Skin epidermis (tissue), 12 donors: ENCODE measurements around the gene SHISAL2A.

Source experiments
- H3K27ac ChIP-seq, 21 experiments: fragments of 200-600 bp; sonication (generic) in 11 of 21; one replicate each; pipeline ENCODE4 v1.5.0; 2020; ENCODE audit warnings: mild to moderate bottlenecking in 3 of 21, inconsistent platforms in 2 of 21, moderate library complexity in 2 of 21
- H3K4me3 ChIP-seq, 7 experiments: fragments of 200-600 bp; sonication (generic) in 2 of 7; one replicate each; pipeline ENCODE4 v1.5.0; 2020; ENCODE audit warnings: inconsistent platforms in 2 of 7, mild to moderate bottlenecking in 2 of 7, moderate library complexity in 1 of 7

Gene SHISAL2A

DNA sequence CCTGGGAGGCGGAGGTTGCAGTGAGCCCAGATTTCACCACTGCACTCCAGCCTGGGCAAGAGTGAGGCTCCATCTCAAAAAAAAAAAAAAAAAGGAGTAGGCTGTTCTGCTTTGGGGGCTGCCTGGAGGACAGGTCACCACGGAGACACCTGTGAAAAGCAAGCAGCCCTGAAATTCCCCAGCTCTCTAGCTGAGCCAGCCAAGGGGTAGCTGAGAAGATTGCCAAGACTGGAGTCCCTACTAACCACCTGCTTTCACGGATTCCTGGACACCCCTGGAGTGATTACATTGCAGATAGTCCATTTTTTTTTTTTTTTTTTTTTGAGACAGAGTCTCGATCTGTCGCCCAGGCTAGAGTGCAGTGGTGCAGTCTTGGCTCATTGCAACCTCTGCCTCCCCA, 18.3 kb upstream of the SHISAL2A start:
- Histone ChIP-seq H3K4me3 (no peak overlapping the region), H3K27ac (no peak overlapping the region)

DNA sequence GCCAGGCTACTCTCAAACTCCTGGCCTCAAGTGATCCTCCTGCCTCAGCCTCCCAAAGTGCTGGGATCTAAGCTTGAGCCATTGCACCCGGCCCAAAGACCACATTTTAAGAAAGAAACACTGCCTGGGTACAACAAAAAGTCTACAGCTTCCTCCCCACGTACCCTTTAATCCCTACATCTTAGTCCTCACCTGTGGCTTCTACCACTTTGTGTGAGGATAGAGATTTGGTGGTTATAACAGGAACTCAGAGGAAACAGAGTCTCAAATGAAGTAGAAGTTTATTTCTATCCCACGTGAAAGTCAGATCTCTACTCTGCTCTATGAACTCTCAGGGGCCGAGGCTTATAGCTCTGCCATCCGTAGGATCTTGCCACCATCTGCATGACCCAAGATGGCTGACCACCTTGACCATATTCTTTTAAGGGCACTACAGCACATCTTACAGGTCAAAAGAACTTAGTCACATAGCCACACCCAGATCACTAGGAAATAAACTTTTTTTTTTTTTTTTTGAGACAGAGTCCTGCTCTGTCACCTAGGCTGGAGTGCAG, 17.4 kb upstream of the SHISAL2A start:
- Histone ChIP-seq H3K27ac (no peak overlapping the region), H3K4me3 (no peak overlapping the region)

DNA sequence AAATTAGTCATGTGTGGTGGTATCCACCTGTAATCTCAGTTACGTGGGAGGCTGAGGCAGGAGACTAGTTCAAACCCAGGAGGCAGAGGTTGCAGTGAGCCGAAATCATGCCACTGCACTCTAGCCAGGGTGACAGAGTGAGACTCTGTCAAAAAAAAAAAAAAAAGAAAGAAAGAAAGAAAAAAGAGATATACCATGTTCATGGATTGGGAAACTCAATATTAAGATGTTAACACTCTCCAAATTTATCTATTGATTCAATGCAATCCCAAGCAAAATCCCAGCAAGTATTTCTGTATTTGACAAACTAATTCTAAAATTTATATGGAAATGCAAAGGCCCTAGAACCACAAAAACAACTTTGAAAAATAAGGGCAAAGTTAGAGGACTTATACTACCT, 11.0 kb upstream of the SHISAL2A start:
- Histone ChIP-seq H3K4me3 (no peak overlapping the region), H3K27ac (no peak overlapping the region)

DNA sequence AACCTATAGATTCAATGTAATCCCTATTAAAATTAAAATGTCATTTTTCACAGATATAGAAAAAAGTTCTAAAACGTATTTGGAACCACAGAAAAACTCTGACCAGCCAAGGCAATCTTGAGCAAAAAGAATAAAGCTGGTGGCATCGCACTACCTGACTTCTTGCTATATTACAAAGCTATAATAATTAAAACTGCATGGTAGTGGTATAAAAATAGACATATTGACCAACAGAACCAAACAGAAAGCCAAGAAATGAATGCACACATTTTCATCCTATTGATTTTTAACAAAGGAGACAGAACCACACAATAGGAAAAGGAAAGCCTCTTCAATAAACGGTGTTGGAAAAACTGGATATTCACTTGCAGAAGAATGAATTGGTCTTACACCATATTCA, 9.2 kb upstream of the SHISAL2A start:
- Histone ChIP-seq H3K4me3 (no peak overlapping the region), H3K27ac (no peak overlapping the region)

DNA sequence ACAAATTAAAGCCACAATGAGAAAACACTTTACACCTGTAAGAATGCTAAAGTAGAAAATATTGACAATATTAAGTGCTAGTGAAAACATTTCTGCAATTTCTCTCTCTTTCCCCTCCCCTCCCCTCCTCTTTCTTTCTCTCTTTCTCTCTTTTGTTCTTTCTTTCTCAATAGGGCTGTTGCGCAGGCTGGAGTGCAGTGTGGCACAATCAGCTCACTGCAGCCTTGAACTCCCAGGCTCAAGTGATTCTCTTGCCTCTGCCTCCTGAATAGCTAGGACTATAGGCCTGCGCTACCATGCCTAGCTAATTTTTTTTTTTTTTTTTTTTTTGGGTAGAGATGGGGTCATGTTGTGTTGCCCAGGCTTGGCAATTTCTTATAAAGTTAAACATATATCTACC, 5.9 kb upstream of the SHISAL2A start:
- no peak overlapping the region for H3K4me3 ChIP-seq

DNA sequence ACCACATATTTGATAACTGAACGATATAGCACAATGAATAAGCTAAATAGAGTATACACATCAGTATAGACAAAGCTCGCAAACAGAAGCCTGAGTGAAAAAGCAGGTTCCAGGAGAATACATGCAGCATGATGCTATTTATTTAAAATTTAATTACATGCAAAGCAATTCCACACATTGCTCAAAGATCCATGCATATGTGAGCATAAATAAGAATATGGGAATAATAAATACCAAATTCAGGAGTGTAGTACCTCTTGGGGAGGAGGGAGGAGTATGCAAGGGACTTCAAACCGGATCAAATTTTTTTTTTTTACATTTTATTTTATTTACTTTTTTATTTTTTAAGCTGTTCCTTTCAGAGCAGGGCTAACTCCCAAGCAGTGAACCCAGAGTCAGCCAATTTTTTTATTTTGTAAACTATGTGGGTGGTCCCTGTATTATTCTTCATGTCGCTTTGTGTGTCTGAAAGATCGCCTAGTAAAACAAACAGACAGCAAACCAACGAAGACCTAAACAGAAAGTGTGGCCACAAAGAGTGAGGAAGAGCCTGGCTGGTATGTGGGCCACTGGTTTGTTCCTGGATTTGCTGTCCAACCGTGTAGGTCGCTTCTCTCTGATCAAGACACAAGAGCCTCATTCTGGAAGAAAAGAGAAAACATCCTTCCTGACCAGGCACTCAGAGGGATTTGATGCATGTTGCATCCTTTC, 4.2 kb upstream of the SHISAL2A start:
- H3K27ac ChIP-seq = no peak overlapping the region
- no peak overlapping the region for H3K4me3 ChIP-seq

More for the DNA sequence above, 5.9 kb upstream of the SHISAL2A start:
- no peak overlapping the region for H3K27ac ChIP-seq

DNA sequence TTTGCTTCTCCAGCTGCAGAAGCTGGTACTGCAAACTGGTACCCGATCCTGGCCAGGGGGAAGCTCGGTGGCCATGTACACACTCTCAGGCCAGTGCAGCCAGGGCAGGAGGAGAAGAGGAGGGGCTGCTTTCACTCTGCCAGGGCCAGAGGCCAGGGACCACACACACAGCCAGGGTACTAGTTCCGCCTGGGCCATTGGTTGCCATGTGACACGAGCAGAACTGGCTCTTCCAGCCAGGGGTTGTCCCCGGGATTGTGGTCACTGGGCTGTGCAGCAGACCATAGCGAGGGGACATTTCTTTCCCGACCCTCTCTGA, 3.7 kb upstream of the SHISAL2A start:
- no peak overlapping the region for H3K4me3 ChIP-seq
- H3K27ac ChIP-seq = no peak overlapping the region

DNA sequence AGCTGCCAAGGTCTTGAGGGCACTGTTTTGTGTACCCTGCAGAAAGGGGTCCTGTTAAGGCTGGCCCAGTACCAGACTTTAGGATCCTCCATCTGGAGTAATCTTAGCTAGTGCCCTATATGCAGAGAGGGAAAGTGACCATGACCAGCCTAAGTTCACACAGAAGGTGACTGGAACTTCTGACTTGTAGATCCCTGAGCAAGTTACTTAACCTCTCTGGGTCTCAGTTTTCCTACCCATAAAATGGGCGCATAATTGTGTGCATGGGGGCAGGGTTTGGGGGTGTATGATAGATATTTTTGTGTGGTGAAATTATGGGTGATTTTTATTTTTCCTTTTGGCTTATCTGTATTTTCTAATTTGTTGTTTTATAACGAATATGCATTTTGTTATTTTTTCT, 3.3 kb upstream of the SHISAL2A start:
- no peak overlapping the region for H3K4me3 ChIP-seq

DNA sequence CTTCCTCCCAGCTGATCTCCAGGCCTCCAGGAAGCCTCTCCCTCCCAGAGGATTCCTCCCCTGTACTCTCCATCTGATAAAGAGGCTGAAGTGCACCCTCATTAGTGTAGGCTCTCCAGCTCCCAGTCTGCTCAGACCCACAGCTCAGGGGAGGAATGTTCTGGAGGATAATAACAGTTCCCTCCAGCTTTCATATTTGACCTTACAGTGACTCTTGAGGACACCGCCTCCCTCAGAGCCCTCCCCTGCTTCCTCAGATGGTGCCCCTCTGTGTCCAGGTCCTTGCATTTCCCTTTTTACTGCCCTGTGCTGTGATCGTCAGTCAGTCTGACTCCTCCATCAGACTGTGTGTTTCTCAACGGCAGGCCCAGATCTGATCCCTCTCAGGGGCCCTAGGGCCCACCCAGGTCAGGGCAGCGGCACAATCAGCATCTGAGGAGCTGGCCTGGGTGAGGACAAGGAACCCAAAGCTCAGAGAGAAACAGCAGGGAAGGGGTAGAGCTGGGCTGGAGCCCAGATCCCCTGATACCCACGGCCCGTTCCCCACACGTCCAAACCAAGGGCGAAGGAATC, 1.1 kb upstream of the SHISAL2A start:
- Histone ChIP-seq H3K4me3 (no peak overlapping the region), H3K27ac (peak overlapping the region in 6 of 21 experiments; percentile 33 to 92 (median 88))

More for the DNA sequence above, 3.3 kb upstream of the SHISAL2A start:
- H3K27ac ChIP-seq = no peak overlapping the region

DNA sequence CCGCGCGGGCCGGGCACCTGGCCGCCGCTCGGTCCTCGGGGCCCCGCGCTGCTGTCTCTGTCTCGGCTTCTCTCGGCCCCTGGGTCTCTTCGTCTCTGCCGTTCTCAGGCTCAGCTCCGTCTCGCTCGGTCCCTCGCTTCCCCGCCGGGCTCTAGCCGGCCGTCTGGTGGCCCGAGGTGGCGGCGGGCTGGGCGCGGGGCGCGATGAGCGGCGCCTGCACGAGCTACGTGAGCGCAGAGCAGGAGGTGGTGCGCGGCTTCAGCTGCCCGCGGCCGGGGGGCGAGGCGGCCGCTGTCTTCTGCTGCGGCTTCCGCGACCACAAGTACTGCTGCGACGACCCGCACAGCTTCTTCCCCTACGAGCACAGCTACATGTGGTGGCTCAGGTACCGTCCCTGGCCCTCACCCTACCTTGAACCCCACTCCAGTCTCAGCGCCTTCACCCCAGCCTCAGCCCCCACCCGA, 355 bp downstream of the SHISAL2A start:
- H3K27ac ChIP-seq = peak overlapping the region in 18 of 21 experiments; percentile 2 to 92 (median 66)
- peak overlapping the region; percentile 26 to 47 (median 39) for H3K4me3 ChIP-seq

DNA sequence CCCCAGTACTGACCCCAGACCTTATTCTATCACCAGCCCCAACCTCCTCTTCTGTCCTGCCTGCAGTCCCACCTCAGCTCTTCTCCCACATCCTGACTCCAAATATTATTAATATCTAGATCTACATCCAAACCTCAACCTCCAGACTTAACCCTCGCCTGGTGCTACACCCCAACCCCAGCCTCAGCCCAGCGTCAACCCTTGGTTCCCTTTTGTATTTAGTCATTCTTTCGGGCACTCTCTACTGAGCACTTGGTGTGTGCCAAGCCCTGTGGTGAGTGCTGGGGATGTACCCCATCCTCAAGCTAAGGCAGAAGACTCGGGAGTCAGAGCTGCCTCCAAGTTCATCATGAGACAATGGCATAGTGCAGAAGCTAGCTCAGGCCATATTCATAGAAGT, 1.1 kb downstream of the SHISAL2A start:
- peak overlapping the region in 1 of 7 experiments; percentile 39 for H3K4me3 ChIP-seq
- H3K27ac ChIP-seq = peak overlapping the region in 6 of 21 experiments; percentile 83 to 92 (median 88)

DNA sequence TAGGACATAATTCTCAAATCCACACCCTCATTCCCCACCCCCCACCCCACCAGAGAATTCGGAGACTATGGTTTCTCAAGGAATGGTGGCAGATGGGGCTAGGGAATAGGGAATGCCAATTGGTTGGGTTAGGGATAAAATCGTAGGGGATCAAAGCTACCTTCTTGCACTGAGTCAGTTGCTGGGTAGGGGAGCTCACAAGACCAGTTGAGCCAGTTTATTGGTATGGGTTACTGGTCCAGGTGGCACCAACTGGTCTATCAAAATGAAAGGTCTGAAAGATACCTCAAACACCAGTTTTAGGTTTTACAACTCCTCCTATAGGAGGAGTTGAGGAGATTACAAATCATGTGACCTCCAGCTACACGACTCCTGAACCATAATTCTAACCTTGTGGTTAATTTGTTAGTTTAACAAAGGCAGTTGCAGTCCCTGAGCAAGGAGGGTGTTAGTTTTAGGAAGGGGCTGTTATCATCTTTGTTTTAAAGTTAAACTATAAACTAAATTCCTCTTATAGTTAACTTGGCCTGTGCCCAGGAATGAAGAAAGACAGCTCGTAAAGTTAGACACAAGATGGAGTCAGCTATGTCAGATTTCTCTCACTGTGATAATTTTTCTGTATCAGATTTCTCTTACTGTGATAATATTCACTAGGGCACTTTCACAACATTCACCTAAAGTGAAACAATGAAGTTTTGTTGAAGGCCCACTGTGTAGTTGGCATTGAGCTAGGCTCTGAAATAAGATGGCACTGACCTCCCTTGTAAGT, 2.5 kb downstream of the SHISAL2A start:
- peak overlapping the region in 3 of 21 experiments; percentile 23 to 92 (median 46) for H3K27ac ChIP-seq
- no peak overlapping the region for H3K4me3 ChIP-seq

DNA sequence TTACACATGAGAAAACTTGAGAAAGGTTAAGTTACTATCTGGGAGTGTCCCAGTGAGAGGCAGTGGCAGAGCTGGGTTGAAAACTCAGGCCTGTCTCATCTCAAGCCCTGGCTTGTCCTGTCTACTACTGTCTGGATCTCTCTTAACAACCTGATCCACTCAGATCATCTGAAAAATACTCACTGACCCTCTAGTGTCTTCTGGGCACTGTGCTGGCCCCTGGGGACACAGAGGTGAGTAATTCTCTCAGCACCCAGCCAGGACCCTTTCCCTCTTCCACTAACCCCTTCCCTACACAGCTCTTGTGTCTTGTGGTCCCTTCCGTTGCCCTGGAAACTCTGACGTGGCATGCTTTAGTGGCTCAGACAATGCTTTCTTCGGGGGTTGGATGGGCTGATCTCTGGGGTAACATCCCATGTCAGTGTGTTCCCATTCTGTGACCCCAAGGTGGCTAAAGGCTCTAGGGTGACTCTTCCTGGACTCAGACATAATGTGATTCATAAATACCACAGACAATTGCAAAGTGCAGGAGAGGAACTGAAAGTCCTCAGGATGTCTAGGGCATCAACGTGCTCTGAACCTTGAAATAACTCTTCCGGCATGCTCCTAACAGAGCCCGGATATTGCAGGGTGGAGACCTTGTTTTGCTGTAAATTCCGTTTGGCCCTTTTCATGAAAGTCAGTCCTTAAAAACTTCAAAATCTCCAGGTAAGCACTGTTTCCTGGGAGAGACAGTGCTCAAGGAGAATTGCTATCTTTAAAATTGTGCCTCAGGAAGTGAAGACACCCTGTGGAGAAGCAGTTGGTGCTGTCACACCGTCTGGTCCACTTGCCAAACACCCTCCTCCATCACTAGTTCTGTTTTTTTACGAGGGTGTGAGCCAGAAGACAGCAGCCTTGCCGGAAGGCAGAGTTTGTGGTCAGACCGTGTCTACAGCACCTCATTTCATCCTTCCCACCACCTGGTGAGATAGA, 4.0 kb downstream of the SHISAL2A start:
- H3K4me3 ChIP-seq = no peak overlapping the region
- H3K27ac ChIP-seq = peak overlapping the region in 15 of 21 experiments; percentile 20 to 92 (median 77)

DNA sequence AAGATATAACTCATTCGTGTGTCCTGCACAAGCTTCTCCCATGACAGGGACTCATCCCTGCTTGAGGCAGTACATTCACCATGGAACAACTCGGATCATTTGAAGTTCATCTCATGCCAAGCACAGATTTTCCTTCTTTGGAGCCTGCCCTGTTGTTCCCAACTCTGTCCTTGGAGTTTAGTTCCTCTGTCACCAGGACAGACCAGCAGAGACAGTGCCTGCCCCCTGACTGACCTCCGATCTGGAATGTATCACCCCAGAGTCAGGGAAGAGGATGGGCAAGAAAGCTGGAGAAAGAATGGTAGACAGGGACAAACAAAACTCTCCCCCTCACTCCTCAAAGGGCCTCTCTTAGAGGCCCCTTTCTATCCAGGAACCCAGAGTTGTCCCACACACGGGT, 5.0 kb downstream of the SHISAL2A start:
- no peak overlapping the region for H3K4me3 ChIP-seq
- H3K27ac ChIP-seq = peak overlapping the region in 14 of 21 experiments; percentile 20 to 92 (median 76)

DNA sequence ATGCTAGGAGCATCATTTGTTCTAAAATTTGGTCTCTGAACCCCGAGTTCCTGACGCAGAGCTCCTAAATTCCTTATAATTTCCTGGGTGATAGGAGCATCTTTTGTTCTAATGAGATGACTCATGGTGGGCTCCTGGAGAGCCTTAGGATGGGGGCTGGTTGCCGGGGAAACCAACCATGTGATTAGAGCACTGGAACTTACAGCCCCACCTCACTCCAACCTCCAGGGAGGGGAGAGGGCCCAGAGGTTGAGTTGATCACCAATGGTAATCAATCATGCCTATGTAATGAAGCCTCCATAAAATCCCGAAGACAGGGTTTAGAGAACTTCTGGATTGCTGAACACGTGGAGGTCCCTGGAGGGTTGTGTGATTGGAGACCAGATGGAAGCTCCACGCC, 7.7 kb downstream of the SHISAL2A start:
- no peak overlapping the region for H3K4me3 ChIP-seq

DNA sequence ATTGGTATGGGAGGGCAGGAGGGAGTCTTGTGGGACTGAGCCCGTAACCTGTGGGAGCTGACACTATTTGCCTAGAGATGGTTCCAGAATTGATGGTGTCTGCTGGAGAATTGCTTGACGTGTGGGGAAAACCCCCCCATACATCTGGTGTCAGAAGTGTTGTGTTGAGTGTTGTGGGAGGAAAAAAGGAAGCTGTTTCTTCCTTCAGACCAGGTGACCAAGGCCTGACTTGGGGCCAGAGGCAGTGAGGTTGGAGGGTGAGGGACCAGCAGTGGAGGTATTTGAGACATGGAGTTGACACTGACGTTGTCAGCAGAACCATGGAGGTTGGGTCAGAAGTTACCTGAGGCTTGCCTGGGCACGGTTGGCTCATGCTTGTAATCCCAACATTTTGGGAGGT, 8.3 kb downstream of the SHISAL2A start:
- no peak overlapping the region for H3K27ac ChIP-seq
- no peak overlapping the region for H3K4me3 ChIP-seq

More for the DNA sequence above, 7.7 kb downstream of the SHISAL2A start:
- no peak overlapping the region for H3K27ac ChIP-seq

DNA sequence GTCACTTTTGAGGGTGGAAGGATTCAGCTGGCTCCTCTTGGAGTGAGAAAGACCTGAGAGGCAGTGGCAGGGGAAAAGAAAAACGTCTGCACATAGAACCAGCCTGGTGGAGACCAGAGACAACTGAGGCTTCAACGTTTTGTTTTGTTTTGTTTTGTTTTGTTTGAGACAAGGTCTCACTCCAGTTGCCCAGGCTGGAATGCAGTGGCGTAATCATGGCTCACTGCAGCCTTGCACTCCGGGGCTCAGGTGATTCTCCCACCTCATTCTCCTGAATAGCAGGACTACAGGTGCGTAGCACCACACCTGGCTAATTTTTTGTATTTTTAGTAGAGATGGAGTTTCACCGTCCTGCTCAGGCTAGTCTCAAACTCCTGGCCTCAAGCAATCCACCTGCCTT, 12.3 kb downstream of the SHISAL2A start:
- Histone ChIP-seq H3K27ac (no peak overlapping the region), H3K4me3 (no peak overlapping the region)

DNA sequence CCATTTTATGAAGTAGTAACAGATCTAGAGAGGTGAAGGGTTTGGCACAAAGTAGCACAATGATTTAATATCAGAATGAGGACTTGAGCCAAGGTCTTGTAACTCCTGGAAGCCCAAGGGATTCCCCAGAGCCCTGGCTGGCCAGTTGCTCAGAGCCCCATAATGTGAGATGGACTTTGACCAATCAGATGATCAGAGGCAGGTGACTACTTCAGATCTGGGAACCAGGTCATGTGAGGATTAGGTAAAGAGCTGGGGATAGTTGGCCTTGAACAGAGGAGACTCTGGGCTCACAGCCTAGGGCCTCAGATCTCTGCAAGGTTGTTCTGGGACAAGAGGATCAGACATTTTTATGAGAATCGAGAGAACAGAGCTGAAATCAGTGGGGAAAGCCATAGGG, 18.9 kb downstream of the SHISAL2A start:
- no peak overlapping the region for H3K4me3 ChIP-seq
- no peak overlapping the region for H3K27ac ChIP-seq

DNA sequence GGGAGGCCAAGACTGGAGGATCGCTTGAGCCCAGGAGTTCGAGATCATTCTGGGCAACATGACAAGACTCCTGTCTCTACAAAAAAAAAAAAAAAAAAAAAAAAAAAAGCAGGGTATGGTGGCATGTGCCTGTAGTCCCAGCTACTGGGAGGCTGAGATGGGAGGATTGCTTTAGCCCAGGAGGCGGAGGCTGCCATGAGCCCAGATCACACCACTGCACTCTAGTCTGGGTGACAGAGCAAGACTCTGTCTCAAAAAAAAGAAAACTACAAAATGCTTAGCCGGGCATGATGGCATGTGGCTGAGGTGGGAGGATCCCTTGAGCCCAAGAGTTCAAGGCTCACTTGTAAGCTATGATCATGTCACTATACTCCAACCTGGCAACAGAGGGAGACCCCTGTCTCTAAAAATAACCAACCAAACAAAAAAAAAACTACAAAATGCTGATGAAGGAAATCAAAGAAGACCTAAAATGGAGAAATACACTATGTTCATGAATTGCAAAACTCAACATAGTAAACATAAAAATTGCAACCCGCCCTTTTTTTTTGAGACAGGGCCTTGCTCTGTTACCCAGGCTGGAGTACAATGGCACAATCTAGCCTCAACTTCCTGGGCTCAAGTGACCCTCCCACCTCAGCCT, 20.4 kb downstream of the SHISAL2A start:
- no peak overlapping the region for H3K27ac ChIP-seq
- no peak overlapping the region for H3K4me3 ChIP-seq
